ENCODE data around the gene KLHL7.

DNA sequence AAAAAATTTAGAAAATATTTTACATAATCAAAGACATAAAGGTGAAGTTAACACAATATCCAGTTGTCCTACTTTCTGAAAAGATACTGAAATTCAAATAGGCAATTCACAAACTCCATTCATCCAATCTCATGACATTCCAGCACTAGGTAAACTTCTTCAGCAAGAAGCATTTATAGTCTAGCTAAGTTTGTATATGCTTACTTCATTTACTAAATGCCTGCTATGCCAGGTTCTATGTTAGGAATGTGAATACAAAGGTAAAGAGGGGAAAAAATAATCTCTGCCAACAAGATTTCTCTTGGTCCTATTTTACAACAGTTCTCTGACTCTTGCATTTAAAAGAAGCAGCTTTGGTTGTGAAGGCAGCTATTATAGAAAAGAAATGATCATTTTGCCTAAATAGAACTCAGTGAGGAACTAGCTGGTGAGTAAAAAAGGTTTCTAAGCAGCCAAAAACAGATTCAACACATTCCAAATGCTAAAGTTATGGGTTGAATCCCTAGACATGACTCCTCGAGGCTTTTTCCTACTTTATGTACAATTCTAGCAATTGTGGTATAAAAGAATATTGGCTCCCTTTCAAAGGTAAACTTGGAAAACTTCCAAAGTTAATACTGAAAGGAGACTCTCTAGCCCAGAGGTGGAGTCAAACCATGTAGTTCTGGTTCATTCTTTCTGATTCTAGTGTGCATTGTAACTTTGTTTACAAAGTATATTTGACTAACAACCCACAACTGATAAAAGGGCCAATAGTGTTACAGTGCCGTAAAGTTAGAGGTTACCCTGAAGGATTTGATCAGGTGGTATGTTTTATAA lies 30.9 kb upstream of the KLHL7 start:
- TF ChIP-seq RARB (CRISPR knock-in tag; IDR thresholded peaks at IDR 0.05) (no peak), ZNF70 (CRISPR knock-in tag; IDR thresholded peaks at IDR 0.05) (no peak), ZFP3 (CRISPR knock-in tag; IDR thresholded peaks at IDR 0.05) (no peak), TOX (CRISPR knock-in tag; IDR thresholded peaks at IDR 0.05; ENCODE audit: borderline replicate concordance) (no peak)
- TF ChIP-seq, protein P1, sequence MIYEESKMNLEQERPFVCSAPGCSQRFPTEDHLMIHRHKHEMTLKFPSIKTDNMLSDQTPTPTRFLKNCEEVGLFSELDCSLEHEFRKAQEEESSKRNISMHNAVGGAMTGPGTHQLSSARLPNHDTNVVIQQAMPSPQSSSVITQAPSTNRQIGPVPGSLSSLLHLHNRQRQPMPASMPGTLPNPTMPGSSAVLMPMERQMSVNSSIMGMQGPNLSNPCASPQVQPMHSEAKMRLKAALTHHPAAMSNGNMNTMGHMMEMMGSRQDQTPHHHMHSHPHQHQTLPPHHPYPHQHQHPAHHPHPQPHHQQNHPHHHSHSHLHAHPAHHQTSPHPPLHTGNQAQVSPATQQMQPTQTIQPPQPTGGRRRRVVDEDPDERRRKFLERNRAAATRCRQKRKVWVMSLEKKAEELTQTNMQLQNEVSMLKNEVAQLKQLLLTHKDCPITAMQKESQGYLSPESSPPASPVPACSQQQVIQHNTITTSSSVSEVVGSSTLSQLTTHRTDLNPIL (CRISPR knock-in tag; IDR thresholded peaks at IDR 0.05; ENCODE audit: low read depth), result no peak
- TF ChIP-seq, protein P2, sequence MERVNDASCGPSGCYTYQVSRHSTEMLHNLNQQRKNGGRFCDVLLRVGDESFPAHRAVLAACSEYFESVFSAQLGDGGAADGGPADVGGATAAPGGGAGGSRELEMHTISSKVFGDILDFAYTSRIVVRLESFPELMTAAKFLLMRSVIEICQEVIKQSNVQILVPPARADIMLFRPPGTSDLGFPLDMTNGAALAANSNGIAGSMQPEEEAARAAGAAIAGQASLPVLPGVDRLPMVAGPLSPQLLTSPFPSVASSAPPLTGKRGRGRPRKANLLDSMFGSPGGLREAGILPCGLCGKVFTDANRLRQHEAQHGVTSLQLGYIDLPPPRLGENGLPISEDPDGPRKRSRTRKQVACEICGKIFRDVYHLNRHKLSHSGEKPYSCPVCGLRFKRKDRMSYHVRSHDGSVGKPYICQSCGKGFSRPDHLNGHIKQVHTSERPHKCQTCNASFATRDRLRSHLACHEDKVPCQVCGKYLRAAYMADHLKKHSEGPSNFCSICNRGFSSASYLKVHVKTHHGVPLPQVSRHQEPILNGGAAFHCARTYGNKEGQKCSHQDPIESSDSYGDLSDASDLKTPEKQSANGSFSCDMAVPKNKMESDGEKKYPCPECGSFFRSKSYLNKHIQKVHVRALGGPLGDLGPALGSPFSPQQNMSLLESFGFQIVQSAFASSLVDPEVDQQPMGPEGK (CRISPR knock-in tag; IDR thresholded peaks at IDR 0.05; ENCODE audit: borderline replicate concordance), result no peak

Data from SK-N-SH treated with all-trans-retinoic acid at 6 μM for 48 hours (cell line).